Left lung (tissue), 10 donors: ENCODE data around the gene AARS2. TPM values are rescaled to one million over a fixed set of nuclear protein-coding genes. Genes with fewer than 3 reads are reported as not detected.

ENCODE experiments used
- ATAC-seq: fragments of 200-7000 bp; cut with Tn5 transposase; one replicate; pipeline ENCODE4 v1.9.1; 2020; ENCODE audit warnings: moderate library complexity
- DNase-seq, 4 donors: peaks; one replicate each; pipeline ENCODE4 v3.0.0-alpha.2; 2013 to 2020
- H3K27ac ChIP-seq, 2 donors: fragments of 200-600 bp; sonication (generic) in 1 of 2; one replicate each; pipeline versions ENCODE4 v1.5.0 to v1.8.0; 2020 to 2021
- H3K27me3 ChIP-seq, 2 donors: fragments of 200-600 bp; sonication (generic) in 1 of 2; one replicate each; pipeline versions ENCODE4 v1.5.0 to v1.8.0; 2020 to 2021
- H3K36me3 ChIP-seq, 2 donors: fragments of 200-600 bp; sonication (generic) in 1 of 2; one replicate each; pipeline versions ENCODE4 v1.5.0 to v1.8.0; 2020 to 2021
- H3K4me1 ChIP-seq, 2 donors: fragments of 200-600 bp; one replicate each; pipeline ENCODE4 v1.8.0; 2021
- H3K4me3 ChIP-seq, 2 donors: fragments of 200-600 bp; sonication (generic) in 1 of 2; one replicate each; pipeline versions ENCODE4 v1.5.0 to v1.8.0; 2020 to 2021; ENCODE audit warnings: mild to moderate bottlenecking in 1 of 2
- H3K9me3 ChIP-seq, 2 donors: fragments of 200-600 bp; sonication (generic) in 1 of 2; one replicate each; pipeline versions ENCODE4 v1.5.0 to v1.8.0; 2020 to 2021
- intact Hi-C, 2 donors: fragments of 100-400 bp; cut with DNase I; formaldehyde crosslinking; loops; one replicate each; pipeline versions ENCODE4 v1.11.2 to v1.14.2; 2022
- polyA plus RNA-seq, 6 donors: library from polyadenylated mRNA; unstranded; fragments of 120-200 nt; gene quantifications; one replicate each; pipeline ENCODE4 v1.2.1, GENCODE V29; 2013; ENCODE audit not compliant: insufficient read length in 6 of 6
- total RNA-seq, 2 donors: library from RNA; stranded (reverse); fragmentation: NEBNext Ultra II Directional; extraction: Animal tissue kit (Norgen Biotek cat#: 25700); gene quantifications; one replicate each; pipeline ENCODE4 v1.2.1, GENCODE V29; 2021
- TF ChIP-seq, protein P1 (sequence below), 2 donors: fragments of 200-600 bp; sonication (generic) in 1 of 2; IDR thresholded peaks; one replicate each; pipeline versions ENCODE4 v1.5.0 to v1.8.0; 2021; ENCODE audit warnings: antibody characterized with exemption in 2 of 2
- donor health status: DM: no; HTN: yes; CAD: no.
- donor health status: DM: no; HTN: no; CAD: no.

Gene AARS2
- total and polyA plus RNA-seq, 8 donors: 10.8 to 18.8 (median 16.2) TPM

DNA sequence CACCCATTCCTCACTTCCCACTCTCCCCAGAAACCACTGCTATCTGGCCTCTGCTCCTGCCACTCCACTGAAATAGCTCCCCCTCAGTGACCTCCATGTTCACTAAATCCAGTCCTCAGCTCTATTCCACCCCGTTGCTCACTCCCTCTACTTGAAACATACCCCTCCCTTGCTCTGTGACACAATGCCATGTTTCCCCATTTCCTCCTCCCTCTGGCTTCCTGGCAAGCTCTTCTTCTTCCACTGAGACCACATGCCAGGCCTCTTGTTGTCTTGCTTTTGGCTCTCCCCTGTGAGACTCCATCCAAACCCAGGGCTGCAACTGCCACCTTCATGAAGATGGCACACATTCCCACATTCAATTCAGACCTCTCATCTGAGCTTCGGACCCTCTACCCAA, 29.0 kb downstream of the AARS2 start:
- Histone ChIP-seq H3K4me3 (no peak overlapping the region), H3K36me3 (no peaks in the 10 kb centered on the region), H3K9me3 (no peaks in the 10 kb centered on the region), H3K27me3 (peaks cover 0 to 49% of the 10 kb centered on the region in 2 donors), H3K27ac (no peak overlapping the region), H3K4me1 (no peaks in the 10 kb centered on the region)
- intact Hi-C loops: no loop called here
- TF ChIP-seq, protein P1, sequence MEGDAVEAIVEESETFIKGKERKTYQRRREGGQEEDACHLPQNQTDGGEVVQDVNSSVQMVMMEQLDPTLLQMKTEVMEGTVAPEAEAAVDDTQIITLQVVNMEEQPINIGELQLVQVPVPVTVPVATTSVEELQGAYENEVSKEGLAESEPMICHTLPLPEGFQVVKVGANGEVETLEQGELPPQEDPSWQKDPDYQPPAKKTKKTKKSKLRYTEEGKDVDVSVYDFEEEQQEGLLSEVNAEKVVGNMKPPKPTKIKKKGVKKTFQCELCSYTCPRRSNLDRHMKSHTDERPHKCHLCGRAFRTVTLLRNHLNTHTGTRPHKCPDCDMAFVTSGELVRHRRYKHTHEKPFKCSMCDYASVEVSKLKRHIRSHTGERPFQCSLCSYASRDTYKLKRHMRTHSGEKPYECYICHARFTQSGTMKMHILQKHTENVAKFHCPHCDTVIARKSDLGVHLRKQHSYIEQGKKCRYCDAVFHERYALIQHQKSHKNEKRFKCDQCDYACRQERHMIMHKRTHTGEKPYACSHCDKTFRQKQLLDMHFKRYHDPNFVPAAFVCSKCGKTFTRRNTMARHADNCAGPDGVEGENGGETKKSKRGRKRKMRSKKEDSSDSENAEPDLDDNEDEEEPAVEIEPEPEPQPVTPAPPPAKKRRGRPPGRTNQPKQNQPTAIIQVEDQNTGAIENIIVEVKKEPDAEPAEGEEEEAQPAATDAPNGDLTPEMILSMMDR (IDR thresholded peaks at IDR 0.05): no peak
- ATAC-seq (no peak), DNase-seq (no peak)

DNA sequence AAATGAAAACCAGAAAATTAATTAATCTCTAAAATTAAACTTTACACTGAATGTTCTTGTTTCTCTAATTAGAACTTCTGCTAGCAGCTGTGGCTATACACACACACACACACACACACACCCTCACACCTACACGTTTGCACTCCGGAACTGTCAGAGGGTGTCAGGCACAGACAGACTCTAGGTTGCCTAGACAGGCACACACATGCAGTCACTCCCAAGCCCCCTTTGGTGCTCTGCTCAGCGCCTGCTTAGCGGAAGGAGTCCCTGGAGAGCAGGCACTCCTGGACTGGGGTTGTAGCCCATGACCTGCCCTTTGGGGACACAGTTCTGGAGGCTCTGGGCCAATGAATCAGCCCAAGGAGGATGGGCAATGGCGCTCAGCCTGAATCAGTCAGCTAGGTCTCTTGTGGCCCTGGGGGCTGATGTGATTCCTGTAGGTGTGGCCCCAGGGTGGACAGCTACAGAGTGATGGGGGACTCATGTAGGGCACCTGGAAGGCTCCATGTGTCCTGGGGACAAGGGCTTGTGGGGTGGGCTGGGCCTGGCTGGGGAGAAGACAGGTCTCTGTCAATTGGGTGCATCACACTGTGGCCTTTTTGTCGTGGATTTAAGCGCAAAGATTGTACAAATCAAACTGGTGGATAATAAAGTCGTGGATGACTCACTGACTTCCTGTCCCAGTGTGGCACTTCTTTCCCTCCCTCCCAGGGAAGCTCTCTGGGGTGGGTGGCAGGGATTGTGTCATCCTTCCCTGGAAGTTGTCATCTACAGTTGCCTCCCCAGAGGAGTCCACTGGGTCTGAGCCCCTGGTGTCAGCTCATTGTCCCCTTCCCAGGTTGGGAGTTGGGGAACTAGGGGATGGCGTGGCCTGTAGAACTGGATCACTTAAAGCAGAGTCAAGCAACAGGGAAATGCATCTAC, 34.1 kb downstream of the AARS2 start:
- H3K4me3 ChIP-seq: no peak overlapping the region
- ATAC-seq (no peak), DNase-seq (no peak)
- H3K4me1 ChIP-seq: peaks cover 0 to 12% of the 10 kb centered on the region in 2 donors
- TF ChIP-seq, protein P1 (IDR thresholded peaks at IDR 0.05): no peak
- intact Hi-C loops: no loop called here
- no peak overlapping the region for H3K27ac ChIP-seq
- H3K27me3 ChIP-seq: peaks cover 31 to 60% of the 10 kb centered on the region in 2 donors
- no peaks in the 10 kb centered on the region for H3K36me3 ChIP-seq
- H3K9me3 ChIP-seq: no peaks in the 10 kb centered on the region

DNA sequence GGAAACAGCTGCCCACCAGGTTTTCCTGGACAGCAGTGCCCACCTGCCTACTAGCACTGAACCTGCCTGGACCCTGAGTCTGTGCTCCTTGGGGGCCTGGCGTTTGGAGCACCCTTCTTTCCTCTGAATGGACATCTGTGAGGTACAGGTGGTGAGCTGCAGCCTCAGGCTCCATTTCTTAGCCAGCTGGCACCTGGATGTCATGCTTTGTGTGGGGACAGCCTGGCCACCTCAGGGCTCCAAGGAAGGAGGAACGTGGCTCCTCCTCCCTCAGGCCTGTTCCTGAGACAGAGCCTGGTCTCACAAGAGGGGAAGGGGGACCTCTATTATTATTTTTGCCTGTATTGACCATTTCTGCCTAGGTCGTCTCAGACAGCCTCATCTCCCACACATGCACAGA, 34.8 kb downstream of the AARS2 start:
- Histone ChIP-seq H3K27ac (no peak overlapping the region), H3K9me3 (no peaks in the 10 kb centered on the region), H3K27me3 (peaks cover 34 to 67% of the 10 kb centered on the region in 2 donors), H3K4me1 (peaks cover 0 to 12% of the 10 kb centered on the region in 2 donors), H3K36me3 (no peaks in the 10 kb centered on the region), H3K4me3 (no peak overlapping the region)
- intact Hi-C loops: no loop called here
- no peak for ATAC-seq
- DNase-seq: no peak
- TF ChIP-seq, protein P1 (IDR thresholded peaks at IDR 0.05): no peak

DNA sequence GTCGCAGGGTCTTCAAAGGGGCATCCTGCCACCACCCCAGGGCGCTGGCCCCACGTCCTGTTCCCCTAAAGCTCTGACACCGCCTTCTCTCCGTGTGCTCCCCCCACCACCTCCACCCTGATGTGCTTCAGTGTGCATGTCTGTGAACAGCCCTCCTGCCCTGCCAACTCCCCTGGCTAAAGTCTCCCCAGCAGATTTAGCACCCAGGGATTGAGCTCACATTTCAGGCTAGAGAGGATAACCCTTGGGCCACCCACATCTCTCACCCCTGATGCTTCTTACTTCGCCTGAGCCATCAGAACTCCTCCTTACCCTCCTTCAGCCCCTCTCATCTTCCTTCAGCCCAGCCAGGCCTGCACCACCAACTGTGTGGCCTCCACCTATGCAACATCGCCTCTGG, 35.4 kb downstream of the AARS2 start:
- intact Hi-C loops: no loop called here
- ATAC-seq: no peak
- Histone ChIP-seq H3K36me3 (no peaks in the 10 kb centered on the region), H3K27me3 (peaks cover 39 to 73% of the 10 kb centered on the region in 2 donors), H3K27ac (no peak overlapping the region), H3K4me1 (peaks cover 0 to 12% of the 10 kb centered on the region in 2 donors), H3K4me3 (no peak overlapping the region), H3K9me3 (no peaks in the 10 kb centered on the region)
- DNase-seq: no peak
- TF ChIP-seq, protein P1 (IDR thresholded peaks at IDR 0.05): no peak
